SH-SY5Y (cell line): ENCODE data around the gene ABHD1.

Experiments used
- GATA2 ChIP-seq: IDR thresholded peaks from 2 replicates; pipeline ENCODE4 v1.6.1; 2011; ENCODE audit warnings: mild to moderate bottlenecking, low read depth, low read length
- GATA3 ChIP-seq: IDR thresholded peaks from 2 replicates; pipeline ENCODE4 v1.6.1; 2011; ENCODE audit warnings: low read depth, mild to moderate bottlenecking, low read length, moderate library complexity

DNA sequence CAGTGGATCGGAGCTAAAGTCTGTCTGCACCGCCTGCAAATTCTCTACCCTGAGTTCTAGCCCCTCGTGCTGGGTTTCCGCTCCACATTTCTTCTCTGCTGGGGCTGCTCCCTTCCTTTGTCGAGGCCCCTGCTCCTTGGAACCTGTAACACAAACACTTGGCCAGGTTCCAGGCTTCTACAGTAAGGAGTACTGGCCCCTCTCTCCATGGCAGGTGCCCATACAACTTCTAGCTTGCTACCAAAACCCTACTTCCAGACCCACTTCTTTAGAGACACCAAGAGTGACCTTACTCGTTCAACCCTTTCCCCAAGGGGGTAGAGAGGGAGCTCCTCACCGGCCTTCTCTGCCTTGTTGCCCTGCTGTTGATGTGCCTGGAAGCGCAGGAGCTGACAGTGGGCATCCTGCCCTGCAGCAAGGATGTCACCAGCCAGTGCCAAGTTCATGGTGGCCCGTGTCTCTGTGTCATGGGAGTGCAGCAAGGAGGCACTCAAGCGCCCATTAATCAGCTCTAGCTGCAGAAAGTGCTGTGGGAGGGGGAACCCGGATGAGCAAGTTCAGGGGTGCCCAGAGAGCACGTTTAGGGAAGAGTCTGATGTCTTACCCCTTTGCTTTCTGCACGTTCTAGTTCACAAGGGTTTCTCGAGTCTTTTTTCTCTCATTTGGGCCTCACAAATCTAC lies 9.7 kb downstream of the ABHD1 start:
- TF ChIP-seq GATA3 (no peak), GATA2 (no peak)
